ENCODE data around the gene GPR137C.

GPR137C gene, protein sequence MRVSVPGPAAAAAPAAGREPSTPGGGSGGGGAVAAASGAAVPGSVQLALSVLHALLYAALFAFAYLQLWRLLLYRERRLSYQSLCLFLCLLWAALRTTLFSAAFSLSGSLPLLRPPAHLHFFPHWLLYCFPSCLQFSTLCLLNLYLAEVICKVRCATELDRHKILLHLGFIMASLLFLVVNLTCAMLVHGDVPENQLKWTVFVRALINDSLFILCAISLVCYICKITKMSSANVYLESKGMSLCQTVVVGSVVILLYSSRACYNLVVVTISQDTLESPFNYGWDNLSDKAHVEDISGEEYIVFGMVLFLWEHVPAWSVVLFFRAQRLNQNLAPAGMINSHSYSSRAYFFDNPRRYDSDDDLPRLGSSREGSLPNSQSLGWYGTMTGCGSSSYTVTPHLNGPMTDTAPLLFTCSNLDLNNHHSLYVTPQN

DNA sequence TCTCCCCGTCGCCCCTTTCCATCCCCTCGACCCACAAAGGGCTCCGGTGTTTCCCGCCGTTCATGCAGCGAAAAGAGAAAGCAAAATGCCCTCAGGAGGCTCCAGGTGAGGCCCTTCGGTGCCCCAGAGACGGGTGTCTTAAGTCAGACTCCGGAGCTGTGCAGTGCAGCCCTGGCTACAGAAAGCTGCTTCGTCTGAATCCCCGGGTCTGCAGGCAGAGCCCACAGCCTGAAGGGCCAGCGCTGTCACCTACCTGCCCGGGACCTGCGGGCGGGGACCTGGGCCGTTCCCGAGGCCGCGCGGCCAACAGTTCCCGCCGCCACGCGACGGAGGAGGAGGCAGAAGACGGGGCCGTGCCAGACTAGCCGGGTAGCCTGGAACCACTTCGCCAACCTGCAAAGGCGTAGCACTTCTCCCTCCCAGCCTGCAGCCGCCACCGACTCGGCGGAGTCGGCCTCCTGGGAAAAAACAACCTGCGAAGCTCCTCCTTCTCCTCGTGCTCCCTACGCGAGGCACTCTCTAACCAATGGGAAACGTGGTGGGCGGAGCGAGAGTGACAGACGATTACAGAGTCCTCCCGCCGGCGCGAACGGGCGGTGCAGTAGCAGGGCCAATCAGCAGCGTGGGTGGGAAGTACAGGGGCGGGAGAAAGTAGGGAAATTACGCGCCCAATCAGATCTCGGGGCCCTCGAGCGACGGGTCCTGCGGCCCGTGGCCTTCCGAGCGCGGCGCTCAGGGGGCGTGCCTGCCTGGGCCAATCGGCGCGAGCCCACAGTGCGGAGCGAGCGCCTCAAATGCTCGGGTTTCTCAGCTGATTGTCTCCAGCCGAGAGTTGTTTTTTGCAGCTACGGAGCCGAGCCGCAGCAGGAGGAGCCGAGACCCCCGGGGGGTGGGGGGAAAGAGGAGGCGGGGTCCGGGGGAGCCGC lies at the start of gene GPR137C, which contains the start of gene TXNDC16:
Gene GPR137C, plus strand, starts transcription at position 774 of the 926 bp plus-strand sequence. CDS start 312 bp downstream, outside the sequence.
Gene TXNDC16, minus strand, starts transcription at position 443 of the 926 bp plus-strand sequence. CDS start 8,948 bp downstream, outside the sequence.
- DNase-seq = peak; percentile 100

DNA sequence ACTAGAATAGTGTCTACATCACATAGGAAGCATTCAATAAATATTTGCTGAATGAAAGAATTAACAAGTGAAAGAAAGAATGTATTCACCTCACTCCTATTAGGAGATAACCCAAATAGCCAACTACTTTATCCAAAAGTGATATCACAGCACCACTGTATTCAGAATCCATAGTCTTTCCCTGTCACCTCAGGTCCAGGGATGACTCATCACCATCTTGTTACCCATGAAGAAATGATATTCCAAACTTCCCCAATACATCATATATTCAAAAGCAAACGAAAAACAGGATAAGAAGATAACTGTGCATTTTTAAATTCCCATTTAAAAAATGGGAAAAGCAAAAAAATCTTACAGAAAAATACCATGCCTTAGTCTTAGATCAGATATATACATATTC lies 39.4 kb upstream of the GPR137C start:
- no peak for DNase-seq

DNA sequence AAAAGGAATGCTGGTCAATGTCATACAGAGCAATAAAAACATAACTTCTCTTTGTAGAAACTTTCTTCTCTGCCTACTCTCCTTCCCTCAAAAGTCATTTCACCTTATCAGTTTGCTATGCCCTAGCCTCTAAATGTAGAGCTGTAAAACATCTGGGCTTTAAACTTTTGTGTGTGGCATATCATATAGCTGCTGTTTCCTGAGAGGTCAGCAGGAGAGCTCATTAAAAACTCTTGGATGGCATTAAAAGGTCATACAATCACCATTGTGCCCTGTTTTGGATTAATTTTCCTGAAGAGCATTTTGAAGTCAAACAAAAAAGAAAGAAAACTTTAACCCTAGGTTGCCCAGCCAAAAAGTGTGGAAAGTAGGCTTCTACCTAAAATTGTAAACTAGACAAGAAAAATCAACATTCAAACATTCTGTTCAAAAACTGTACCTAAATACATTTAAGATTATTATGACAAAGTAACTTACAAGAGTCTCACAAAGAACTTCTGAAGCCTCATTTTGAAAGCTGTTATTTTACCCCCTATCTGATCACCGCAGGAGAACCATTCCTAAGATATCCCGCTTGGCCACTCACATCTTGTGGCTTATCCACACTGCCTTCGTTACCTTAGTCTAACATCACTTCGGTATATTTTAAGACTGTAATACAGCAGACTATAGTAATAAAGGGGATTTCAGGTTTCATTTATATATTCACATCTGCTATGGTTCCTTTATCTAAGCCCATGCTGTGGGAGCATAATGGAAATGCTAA lies 38.4 kb upstream of the GPR137C start:
- no peak for DNase-seq

DNA sequence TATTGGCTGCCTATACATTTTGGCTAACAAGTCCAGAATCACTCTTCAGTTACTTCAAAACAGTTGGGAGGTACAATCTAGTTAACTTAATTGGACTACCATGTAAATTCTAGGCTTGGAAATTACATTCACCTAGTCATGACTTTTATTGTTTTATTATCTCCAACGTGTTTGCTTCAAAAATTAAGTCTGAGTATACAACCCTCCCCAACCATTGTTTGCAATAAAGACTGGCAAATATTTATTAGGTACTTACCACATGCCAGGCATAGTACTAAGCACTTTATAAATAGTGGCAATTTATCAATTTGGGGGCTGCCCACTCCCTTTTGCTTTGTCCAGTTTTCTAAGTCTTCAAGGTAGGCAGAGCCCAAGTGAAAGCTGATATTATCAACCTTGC lies 30.6 kb upstream of the GPR137C start:
- no peak for DNase-seq

DNA sequence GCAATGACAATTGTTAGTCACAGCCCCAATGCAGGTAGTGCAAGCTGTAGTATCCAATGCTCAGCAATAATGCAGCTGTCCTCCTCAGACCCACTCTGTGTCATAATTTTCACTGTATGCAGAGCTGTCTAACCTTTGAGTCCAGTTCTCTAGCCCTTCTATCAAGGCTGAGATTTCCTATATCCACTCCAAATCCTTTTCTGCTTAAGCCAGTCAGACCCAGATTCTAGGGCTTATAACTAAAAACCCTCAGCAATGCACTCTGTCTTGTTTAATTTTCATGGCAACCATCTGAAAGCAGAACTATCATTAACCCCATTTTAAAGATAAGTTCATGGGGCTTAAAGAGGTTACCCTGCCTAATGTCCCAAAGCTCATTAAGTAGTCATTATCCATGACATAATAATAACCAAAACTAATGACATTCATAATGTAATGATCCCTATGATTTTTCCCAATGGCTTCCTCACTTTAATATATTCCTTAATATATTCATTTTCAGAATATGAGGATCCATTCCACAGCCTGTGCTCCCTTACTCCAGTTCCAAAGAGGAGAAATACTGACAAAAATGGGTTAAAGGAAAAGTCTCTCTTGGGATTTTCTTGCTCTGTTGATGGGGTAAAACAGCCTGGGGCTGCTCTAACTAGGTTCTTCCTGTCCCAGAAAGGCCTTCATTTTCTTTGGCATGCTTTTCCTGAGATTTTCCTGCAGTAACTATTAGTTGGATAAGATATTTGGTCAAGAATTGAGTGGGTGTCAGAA lies 29.9 kb upstream of the GPR137C start:
- DNase-seq = no peak

DNA sequence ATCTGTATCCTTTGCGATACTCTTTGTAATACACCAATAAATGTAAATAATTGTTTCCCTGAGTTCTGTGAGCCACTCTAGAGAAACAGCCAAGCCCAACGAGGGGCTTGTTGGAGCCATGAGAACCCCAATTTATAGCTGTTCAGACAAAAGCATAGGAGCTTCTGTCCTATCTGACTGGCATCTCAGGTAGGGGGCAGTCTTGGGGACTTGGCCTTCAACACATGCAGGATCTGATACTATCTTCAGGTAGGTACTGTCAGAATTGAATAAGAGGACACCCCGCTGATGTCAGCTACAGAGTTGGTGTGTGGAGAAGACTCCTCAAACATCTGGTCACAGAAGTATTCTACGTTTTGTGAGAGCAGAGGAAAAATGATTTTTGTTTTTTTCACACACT lies 25.6 kb upstream of the GPR137C start:
- no peak for DNase-seq

DNA sequence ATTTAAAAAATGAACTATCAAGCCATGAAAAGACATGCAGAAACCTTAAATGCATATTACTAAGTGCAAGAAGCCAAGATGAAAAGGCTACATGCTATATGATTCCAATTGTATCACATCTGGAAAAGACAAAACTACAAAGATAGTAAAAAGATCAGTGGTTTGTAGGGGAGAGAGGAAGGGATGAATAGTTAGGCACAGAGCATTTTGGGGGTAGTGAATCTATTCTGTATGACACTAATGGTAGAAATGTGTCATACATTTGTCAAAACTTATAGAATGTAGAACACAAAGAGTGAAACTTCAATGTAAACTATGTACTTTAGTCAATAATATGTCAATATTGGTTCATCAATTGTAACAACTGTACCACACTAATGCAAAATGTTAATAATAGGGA lies 21.2 kb upstream of the GPR137C start:
- no peak for DNase-seq

DNA sequence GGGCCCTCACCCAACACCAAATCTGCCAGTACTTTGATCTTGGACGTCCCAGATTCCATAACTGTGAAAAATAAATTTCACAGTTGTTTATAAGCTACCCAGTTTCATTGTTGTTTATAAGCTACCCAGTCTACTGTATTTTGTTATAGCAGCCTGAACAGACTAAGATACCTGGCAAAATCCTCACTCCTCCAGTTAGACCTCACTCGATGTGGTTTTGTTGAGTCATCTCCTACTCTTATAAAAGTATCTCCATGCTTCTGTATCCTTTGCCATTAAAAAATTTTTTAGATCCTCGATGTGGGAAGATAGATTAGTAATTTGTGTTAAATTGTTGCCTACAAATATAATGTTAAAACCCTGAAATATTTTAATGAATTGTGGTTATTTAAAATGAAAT lies 16.4 kb upstream of the GPR137C start:
- DNase-seq = no peak

DNA sequence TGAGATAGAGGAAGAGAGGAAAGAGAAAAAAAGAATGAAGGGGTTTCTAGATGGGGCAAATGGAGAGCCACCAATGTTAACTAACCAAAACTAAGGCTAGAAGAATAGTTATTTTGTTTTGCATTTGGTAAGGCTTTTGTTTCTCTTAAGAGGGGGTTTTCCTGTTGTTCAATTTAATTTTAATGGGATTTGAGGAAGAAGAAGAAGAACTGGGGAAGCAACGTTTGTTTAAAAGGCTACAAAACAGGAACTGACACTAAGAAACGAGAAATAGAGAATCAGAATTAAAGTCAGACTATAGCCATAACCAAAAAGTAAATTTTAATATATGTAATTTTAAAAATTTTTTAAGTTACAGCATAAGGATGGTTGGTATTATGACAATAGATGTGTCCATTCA lies 14.0 kb upstream of the GPR137C start:
- no peak for DNase-seq

DNA sequence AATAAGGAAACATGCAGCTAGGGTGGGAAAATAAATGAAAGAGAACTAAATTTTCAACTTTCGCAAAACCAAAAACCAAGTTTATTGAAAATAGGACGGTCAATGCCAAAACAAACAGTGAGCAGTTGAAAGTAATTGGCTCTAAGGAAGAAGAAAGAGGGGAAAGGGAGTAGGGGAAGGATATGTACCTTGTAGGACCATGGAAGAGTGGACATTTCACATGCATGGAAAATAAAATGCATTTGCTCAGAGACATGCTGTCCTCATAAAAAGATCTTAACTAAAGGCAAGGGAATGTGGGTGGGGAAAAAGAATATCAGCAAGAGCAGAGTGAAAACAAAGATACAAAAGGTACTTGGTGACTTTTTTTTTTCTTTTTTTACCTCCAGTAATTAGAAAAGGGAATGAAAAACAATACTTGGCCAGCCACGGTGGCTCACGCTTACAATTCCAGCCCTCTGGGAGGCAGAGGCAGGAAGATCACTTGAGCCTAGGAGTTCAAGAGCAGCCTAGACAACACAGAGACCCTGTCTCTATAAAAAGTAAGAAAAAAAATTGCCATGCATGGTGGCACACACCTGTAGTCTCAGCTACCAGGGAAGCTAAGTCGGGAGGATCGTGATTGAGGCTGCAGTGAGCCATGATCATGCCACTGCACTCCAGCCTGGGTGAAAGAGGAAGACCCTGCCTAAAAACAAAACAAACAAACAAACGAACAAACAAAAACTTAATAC lies 6.9 kb upstream of the GPR137C start:
- no peak for DNase-seq

DNA sequence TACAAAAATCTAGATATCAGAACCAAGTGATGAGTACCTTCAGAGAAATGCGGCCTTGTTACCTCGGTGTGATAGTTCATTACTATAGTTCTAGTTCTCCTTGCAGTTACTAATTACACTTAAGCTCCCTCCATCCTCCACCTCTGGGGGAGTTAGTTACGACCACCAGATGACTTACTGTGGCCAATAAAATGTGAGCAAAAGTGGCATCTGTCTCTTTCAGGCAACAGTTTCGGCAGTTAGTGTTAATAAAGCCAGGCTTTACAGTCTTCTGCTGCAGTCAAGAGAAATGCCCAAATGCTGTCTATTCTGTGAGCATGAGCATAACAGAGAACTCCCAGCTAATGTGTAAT lies 6.3 kb upstream of the GPR137C start:
- no peak for DNase-seq

DNA sequence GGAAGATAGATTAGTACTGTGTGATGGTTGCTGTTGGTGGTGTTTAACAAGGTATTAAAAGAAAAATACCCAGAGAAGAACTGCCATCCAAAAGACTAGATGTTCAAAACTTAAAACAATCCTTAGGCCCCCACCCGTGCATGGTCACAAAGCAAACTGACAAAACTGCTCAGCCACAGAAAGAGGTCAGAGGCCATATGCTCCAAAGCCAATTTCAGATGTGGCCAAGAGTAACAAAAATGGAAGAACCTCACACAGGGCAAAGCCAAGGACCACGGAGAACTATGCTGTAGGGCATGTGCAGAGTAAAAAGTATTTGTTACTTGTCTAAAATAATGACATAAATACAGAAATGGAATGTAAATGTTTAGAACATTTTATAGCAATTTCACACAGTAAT lies 5.6 kb upstream of the GPR137C start:
- DNase-seq = no peak

DNA sequence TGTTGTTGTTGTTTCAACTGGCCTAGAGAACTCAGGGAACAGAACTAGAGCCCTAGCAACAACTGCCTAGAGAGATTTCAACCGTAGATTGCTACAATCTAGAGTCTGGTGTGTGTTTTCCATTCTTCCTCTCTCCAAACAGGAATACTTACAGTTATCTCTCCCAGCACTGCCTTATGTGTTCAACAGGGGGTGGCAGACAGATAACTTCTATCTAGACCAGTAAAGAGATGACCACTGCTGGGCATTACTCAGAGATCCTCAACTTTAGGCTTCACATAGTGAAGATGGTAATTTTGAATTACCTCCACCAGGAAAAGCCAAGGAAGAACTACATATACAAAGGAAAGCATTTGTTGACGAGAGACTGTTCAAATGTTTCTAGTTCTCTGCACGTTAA lies 5.1 kb upstream of the GPR137C start:
- DNase-seq = no peak

DNA sequence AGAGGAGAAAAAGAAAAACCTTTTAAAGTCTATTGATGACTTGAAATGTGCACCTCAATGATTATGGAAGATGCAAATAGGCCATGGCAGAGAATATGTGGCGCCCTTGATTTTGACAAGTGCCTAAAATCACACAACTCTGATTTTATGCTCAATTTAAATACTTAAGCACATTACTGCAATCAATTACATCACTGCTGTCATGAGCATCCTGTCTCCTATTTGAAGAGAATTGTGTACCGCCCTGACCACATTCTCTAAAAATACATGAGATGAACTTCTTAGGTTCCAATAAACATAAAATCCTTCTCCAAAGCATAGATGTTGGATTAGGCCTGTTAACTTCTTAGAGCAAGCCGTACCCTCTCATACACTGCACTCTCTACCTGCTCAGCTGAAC lies 2.0 kb upstream of the GPR137C start:
- no peak for DNase-seq

DNA sequence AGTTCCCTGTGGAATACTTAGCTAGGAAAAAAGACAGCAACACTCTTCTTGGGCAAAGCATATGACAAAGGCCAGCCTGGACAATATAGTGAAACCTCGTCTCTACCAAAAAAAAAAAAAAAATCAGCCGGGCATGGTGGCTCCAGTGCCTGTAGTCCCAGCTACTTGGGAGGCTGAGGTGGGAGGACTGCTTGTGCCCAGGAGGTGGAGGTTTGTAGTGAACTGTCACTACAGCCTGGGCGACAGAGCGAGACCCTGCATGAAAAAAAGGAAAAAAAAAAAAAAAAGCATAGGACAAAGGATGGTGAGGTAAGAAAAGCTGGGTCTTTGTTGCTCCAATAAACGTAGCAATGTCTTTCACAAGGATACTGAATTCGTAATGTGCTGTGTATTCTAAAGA lies 1.4 kb upstream of the GPR137C start:
- DNase-seq = no peak

DNA sequence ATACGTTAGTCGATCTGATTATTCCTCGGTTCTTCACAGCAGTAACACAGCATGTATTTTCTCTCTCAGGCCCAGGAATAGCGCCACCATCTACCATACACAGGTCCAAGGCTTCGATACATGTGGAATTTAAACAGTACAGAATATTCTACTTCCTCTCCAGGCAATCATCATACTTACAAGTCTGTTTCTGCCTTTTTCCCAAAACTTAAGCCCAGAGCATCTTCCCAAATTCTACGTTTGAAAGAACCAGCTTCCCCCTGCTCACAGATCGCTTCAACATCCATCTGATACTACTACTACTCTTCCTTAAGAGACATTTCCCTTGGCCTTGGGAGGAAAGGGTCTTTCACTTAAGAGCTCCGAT lies 957 bp upstream of the GPR137C start:
- DNase-seq = peak; percentile 30

DNA sequence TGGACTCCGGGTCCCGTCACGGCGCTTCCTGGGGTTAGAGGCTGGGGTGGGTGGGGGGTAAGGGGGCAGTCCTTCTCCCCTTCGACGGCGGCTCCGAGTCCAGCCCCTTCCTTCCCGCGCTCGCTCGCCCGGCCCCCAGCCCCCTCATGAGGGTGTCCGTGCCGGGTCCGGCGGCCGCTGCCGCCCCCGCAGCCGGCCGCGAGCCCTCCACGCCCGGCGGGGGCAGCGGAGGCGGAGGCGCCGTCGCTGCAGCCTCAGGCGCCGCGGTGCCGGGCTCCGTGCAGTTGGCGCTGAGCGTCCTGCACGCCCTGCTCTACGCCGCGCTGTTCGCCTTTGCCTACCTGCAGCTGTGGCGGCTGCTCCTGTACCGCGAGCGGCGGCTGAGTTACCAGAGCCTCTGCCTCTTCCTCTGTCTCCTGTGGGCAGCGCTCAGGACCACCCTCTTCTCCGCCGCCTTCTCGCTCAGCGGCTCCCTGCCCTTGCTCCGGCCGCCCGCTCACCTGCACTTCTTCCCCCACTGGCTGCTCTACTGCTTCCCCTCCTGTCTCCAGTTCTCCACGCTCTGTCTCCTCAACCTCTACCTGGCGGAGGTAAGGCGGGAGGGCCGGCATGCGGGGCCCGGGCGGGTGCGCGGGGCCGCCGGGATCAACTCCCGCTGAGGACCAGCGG lies 500 bp downstream of the GPR137C start:
- DNase-seq = peak; percentile 61

DNA sequence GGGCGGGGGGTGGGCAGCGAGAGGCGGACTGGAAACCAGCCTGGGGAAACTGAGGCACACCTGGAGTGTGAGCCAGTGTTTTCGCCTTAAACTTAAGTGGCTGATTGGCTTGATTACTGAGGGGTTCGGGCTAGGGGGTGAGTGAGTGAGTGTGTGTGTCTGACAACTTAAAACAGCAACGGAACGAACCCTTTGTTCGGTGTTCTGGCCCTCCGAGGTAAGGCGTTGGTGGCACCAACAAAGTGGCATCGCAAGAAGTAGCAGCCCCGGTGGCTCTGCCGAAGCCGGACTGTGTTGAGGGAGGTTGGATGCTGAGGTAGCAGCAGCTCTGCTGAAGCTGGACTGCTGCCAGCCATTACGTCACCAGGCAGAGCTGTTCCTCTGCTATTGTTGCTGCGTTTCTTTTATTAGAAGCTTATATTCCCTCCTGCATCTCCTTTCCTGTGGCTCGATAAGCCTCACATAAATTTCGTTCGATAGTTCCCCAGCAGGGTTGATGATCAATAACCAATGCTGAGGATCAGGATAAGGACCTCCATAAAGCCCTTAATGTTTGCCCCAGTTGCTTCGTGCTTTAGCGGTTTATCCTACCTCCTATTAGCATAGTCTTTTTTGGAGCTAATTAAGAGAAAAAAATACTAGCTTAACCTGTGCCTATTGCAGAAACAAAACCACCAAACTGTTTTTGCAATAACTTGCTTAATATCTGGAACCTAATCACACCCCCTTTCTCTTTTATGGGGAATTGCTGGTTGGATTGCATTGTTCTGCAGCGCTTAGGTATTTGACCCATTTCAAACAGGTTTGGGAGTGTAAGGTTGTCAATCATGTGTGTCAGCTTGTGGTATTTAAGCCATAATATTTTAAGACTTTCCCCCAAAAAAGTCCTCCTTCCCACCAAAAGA lies 1.3 kb downstream of the GPR137C start:
- peak; percentile 95 for DNase-seq

DNA sequence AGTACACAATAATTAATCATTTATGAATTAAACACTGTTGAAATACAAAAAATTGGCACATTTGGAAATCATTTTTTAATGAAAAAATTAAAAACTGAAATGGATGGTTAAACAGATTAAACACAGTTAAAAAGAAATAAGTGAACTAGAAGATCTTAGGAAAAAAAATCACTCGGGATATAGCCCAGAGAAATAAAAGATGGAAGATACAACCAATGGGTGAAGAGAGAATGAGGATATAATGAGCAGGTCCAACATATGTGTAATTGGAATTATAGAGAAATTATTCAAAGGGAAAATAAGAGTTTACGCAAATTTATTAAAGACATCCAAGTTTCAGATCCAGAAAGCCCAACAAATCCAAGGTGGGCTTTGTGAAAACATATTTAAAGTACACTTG lies 6.1 kb downstream of the GPR137C start:
- no peak for DNase-seq

DNA sequence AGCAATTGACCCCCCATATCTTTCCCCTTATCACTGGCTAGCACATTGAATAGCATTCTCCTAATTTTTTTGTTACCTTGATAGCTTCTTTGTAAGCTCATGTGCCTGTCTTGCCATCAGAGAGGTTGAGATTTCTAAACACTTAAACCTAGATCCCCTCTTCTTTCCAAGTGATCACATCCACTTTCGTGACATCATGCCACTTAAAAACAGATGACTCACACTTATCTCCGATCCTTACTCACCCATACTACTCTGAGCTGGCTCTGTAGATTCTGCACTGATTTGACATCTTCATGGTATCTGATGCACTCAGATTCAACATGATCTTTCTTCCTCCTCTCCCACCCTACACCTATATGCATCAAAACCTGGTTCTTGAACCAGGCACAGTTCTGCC lies 10.5 kb downstream of the GPR137C start:
- no peak for DNase-seq

Data from NCI-H2029 (cell line).